Coronary artery (tissue), 2 donors: ENCODE results near the gene PIK3R5.

ENCODE experiments used
- DNase-seq: peaks from one replicate; pipeline ENCODE4 v3.0.0-alpha.2; 2017; ENCODE audit warnings: low spot score
- H3K27ac ChIP-seq, 2 donors: fragments of 200-600 bp; sonication (generic); one replicate each; pipeline ENCODE4 v1.5.1; 2016 to 2019
- H3K4me3 ChIP-seq: fragments of 200-600 bp; sonication (generic); 2 replicates; pipeline ENCODE4 v1.5.1; 2016; ENCODE audit warnings: mild to moderate bottlenecking, moderate library complexity
- TF ChIP-seq, protein P1 (sequence below): fragments of 200-600 bp; sonication (generic); IDR thresholded peaks from one replicate; pipeline ENCODE4 v1.5.1; 2019; ENCODE audit warnings: antibody characterized with exemption

PIK3R5 gene

DNA sequence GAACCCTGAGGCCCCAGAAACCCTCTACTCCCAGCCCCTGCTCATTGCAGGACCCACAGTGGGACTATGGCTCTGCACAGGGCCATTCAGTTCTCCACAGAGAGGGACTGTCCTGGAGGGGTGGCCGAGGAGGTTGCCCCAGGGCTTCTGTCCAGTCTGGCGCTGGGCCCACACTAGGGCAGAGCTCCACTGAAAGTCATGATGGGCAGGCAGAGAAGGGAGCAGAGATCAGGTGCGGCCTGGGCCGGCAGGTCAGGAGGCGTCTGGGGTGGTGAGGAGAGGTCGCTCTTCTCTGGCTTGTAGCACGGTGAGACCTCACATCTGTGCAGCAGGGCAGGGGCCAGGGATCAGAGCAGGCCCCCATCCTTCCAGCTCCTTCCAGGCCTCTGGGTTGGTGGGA is 85.0 kb downstream of the PIK3R5 start:
- no peak for DNase-seq
- H3K4me3 ChIP-seq = no peak overlapping the region
- TF ChIP-seq, protein P1, sequence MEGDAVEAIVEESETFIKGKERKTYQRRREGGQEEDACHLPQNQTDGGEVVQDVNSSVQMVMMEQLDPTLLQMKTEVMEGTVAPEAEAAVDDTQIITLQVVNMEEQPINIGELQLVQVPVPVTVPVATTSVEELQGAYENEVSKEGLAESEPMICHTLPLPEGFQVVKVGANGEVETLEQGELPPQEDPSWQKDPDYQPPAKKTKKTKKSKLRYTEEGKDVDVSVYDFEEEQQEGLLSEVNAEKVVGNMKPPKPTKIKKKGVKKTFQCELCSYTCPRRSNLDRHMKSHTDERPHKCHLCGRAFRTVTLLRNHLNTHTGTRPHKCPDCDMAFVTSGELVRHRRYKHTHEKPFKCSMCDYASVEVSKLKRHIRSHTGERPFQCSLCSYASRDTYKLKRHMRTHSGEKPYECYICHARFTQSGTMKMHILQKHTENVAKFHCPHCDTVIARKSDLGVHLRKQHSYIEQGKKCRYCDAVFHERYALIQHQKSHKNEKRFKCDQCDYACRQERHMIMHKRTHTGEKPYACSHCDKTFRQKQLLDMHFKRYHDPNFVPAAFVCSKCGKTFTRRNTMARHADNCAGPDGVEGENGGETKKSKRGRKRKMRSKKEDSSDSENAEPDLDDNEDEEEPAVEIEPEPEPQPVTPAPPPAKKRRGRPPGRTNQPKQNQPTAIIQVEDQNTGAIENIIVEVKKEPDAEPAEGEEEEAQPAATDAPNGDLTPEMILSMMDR = no peak

GRCh38 chr17:8879410-8879809 is 86.1 kb downstream of the PIK3R5 start:
- TF ChIP-seq, protein P1 = no peak
- H3K4me3 ChIP-seq = no peak overlapping the region
- no peak overlapping the region for H3K27ac ChIP-seq
- DNase-seq = no peak

More for the DNA sequence above, 85.0 kb downstream of the PIK3R5 start:
- no peak overlapping the region for H3K27ac ChIP-seq

- H3K27ac ChIP-seq = no peak overlapping the region
- DNase-seq = no peak
- TF ChIP-seq, protein P1 = no peak
- no peak overlapping the region for H3K4me3 ChIP-seq
These were observed 87.5 kb downstream of the PIK3R5 start for GRCh38 chr17:8877984-8878383.

- no peak for DNase-seq
- TF ChIP-seq, protein P1 = no peak
- Histone ChIP-seq H3K27ac (no peak overlapping the region), H3K4me3 (no peak overlapping the region)
These were observed 89.5 kb downstream of the PIK3R5 start for GRCh38 chr17:8875957-8876356.

GRCh38 chr17:8875436-8875835 is 90.1 kb downstream of the PIK3R5 start:
- TF ChIP-seq, protein P1 = no peak
- Histone ChIP-seq H3K27ac (no peak overlapping the region), H3K4me3 (no peak overlapping the region)
- DNase-seq = no peak

- TF ChIP-seq, protein P1 = no peak
- Histone ChIP-seq H3K4me3 (no peak overlapping the region), H3K27ac (no peak overlapping the region)
- no peak for DNase-seq
These were observed 91.4 kb downstream of the PIK3R5 start for GRCh38 chr17:8873801-8874715.
